ENCODE measurements around the gene PHF14. TPM values are rescaled to one million over a fixed set of nuclear protein-coding genes. Genes with fewer than 3 reads are reported as not detected.

PHF14 gene
- total RNA-seq, 2 donors from 2014 or later = 25.1 to 25.7 TPM

DNA sequence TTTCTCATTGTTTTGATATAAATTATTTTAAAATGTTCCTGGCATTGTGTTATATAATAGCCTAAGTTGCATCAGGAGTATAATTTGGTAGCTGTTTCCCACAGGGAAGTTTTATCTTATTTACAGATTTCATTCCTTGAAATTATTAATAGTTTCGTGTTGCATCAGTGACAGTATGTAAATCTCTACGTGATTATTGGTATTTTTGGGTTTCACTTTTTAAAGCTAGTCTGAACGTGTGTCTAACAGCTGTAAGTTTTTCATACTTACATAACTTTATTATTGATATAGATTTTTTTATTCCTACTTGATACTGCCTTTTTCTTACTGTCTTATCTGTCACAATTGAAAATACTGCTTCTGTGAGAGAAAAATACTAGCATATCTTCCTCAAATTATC is 167.9 kb downstream of the PHF14 start:
- no peak for TF ChIP-seq POLR2AphosphoS5 (IDR thresholded peaks at IDR 0.05)
- TF ChIP-seq, protein P1, sequence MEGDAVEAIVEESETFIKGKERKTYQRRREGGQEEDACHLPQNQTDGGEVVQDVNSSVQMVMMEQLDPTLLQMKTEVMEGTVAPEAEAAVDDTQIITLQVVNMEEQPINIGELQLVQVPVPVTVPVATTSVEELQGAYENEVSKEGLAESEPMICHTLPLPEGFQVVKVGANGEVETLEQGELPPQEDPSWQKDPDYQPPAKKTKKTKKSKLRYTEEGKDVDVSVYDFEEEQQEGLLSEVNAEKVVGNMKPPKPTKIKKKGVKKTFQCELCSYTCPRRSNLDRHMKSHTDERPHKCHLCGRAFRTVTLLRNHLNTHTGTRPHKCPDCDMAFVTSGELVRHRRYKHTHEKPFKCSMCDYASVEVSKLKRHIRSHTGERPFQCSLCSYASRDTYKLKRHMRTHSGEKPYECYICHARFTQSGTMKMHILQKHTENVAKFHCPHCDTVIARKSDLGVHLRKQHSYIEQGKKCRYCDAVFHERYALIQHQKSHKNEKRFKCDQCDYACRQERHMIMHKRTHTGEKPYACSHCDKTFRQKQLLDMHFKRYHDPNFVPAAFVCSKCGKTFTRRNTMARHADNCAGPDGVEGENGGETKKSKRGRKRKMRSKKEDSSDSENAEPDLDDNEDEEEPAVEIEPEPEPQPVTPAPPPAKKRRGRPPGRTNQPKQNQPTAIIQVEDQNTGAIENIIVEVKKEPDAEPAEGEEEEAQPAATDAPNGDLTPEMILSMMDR (IDR thresholded peaks at IDR 0.05) = no peak
- no peak for TF ChIP-seq POLR2A (IDR thresholded peaks at IDR 0.05)
- intact Hi-C loops (cut with DNase I) = no loop called here
- H3K4me1 ChIP-seq (replicated peaks) = no peaks in the 10 kb centered on the region
- H3K27me3 ChIP-seq (replicated peaks; ENCODE audit: insufficient read depth) = no peaks in the 10 kb centered on the region
- no peak for DNase-seq (ENCODE audit: low spot score)
- no peaks in the 10 kb centered on the region for H3K36me3 ChIP-seq
- H3K27ac ChIP-seq = no peak overlapping the region
- WGBS = 82% methylated on average over 3 of the region's 3 CpGs
- H3K9me3 ChIP-seq = no peaks in the 10 kb centered on the region
- H3K4me3 ChIP-seq = no peak overlapping the region

DNA sequence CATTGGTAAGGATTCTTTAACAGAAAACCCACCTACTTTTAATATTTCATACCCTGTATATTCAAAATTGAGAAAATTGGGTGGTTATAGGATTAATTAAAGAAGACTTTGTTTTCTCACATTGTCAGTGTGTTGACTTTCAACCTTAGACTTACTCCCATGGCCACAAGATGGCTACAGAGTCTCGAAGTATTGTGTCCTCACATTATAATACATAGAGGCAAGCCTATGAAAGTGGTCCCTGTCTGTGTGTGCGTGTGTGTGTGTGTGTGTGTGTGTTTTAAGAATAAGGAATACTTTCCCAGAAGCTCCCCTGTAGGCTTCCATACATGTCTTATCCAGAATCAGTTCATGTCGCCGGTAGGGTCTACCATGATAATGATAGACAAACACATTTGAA is 180.0 kb downstream of the PHF14 start:
- no peak for DNase-seq (ENCODE audit: low spot score)
- WGBS = 91% methylated on average over 4 of the region's 4 CpGs
- intact Hi-C loops (cut with DNase I) = no loop called here

GRCh38 chr7:11155883-11156282 is 182.2 kb downstream of the PHF14 start:
- intact Hi-C loops (cut with DNase I) = no loop called here
- Histone ChIP-seq H3K4me3 (no peak overlapping the region), H3K9me3 (no peaks in the 10 kb centered on the region), H3K36me3 (no peaks in the 10 kb centered on the region), H3K27ac (no peak overlapping the region), H3K4me1 (replicated peaks) (no peaks in the 10 kb centered on the region), H3K27me3 (replicated peaks; ENCODE audit: insufficient read depth) (no peaks in the 10 kb centered on the region)
- WGBS = 79% methylated on average over 1 of the region's 1 CpG
- TF ChIP-seq POLR2A (IDR thresholded peaks at IDR 0.05) = no peak
- TF ChIP-seq, protein P1 (IDR thresholded peaks at IDR 0.05) = no peak
- TF ChIP-seq POLR2AphosphoS5 (IDR thresholded peaks at IDR 0.05) = no peak
- DNase-seq (ENCODE audit: low spot score) = no peak

More for the DNA sequence above, 180.0 kb downstream of the PHF14 start:
- Histone ChIP-seq H3K27ac (no peak overlapping the region), H3K36me3 (no peaks in the 10 kb centered on the region), H3K4me3 (no peak overlapping the region), H3K9me3 (no peaks in the 10 kb centered on the region), H3K27me3 (replicated peaks; ENCODE audit: insufficient read depth) (no peaks in the 10 kb centered on the region), H3K4me1 (replicated peaks) (no peaks in the 10 kb centered on the region)
- TF ChIP-seq POLR2A (IDR thresholded peaks at IDR 0.05) (no peak), POLR2AphosphoS5 (IDR thresholded peaks at IDR 0.05) (no peak)
- TF ChIP-seq, protein P1 (IDR thresholded peaks at IDR 0.05) = no peak

GRCh38 chr7:11161499-11161898 is 187.8 kb downstream of the PHF14 start:
- H3K4me3 ChIP-seq = no peak overlapping the region
- intact Hi-C loops (cut with DNase I) = no loop called here
- no peaks in the 10 kb centered on the region for H3K9me3 ChIP-seq
- TF ChIP-seq, protein P1 (IDR thresholded peaks at IDR 0.05) = no peak
- TF ChIP-seq POLR2AphosphoS5 (IDR thresholded peaks at IDR 0.05) = no peak
- no peak for TF ChIP-seq POLR2A (IDR thresholded peaks at IDR 0.05)
- H3K27ac ChIP-seq = no peak overlapping the region
- H3K4me1 ChIP-seq (replicated peaks) = no peaks in the 10 kb centered on the region
- H3K36me3 ChIP-seq = no peaks in the 10 kb centered on the region
- no peak for DNase-seq (ENCODE audit: low spot score)
- H3K27me3 ChIP-seq (replicated peaks; ENCODE audit: insufficient read depth) = no peaks in the 10 kb centered on the region
- 96% methylated on average over 1 of the region's 1 CpG for WGBS

DNA sequence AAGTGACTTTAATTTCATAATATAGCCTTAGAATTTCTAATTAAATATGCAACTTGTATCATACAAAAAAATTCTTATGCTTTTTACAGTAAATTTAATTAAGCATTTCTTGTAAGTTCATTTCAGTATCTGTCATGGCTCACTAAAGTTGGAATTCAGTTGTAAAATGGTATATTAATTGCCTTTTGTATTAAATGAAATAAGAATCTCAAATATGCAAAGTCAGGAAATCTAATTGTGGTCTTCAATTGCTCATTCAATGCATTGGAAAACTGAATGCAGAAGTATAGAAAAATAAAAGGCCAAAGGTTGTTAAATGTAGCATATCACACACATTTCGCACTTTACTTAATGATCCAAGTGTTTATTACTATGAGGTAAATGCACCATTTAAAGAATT is 189.5 kb downstream of the PHF14 start:
- TF ChIP-seq POLR2AphosphoS5 (IDR thresholded peaks at IDR 0.05) (no peak), POLR2A (IDR thresholded peaks at IDR 0.05) (no peak)
- TF ChIP-seq, protein P1 (IDR thresholded peaks at IDR 0.05) = no peak
- H3K27me3 ChIP-seq (replicated peaks; ENCODE audit: insufficient read depth) = no peaks in the 10 kb centered on the region
- H3K4me1 ChIP-seq (replicated peaks) = no peaks in the 10 kb centered on the region
- no peaks in the 10 kb centered on the region for H3K36me3 ChIP-seq
- no peak for DNase-seq (ENCODE audit: low spot score)
- 93% methylated on average over 1 of the region's 1 CpG for WGBS
- no peak overlapping the region for H3K27ac ChIP-seq
- no peaks in the 10 kb centered on the region for H3K9me3 ChIP-seq
- intact Hi-C loops (cut with DNase I) = no loop called here
- no peak overlapping the region for H3K4me3 ChIP-seq
